A549 (cell line): ENCODE data around the gene PRKN.

Experiments used
- CTCF ChIP-seq: fragments of >200 bp; sonication (Bioruptor Twin); formaldehyde crosslinking; IDR thresholded peaks from 3 replicates; pipeline ENCODE4 v1.5.1; 2016
- EP300 ChIP-seq, 2 experiments: fragments of >200 bp; sonication (Bioruptor Twin); formaldehyde crosslinking; IDR thresholded peaks; 2 replicates in 1 of 2; 3 replicates in 1 of 2; pipeline ENCODE4 v1.6.1; 2016 to 2017
- HOXB5 ChIP-seq: fragments of 250-450 bp; sonication (Bioruptor Pico); IDR thresholded peaks from 2 replicates; pipeline ENCODE4 v1.5.0; 2020; ENCODE audit warnings: mild to moderate bottlenecking, moderate library complexity
- MYC ChIP-seq: IDR thresholded peaks from 2 replicates; pipeline ENCODE4 v1.6.1; 2012; ENCODE audit warnings: mild to moderate bottlenecking, inconsistent platforms, low read length, improper control_type of control experiment, borderline replicate concordance
- POLR2A ChIP-seq: IDR thresholded peaks from 2 replicates; pipeline ENCODE4 v1.6.1; 2012; ENCODE audit warnings: mild to moderate bottlenecking, low read length
- REST ChIP-seq: fragments of 200-600 bp; sonication (generic); IDR thresholded peaks from 2 replicates; pipeline ENCODE4 v1.6.1; 2016; ENCODE audit warnings: antibody characterized with exemption, mild to moderate bottlenecking, moderate library complexity

DNA sequence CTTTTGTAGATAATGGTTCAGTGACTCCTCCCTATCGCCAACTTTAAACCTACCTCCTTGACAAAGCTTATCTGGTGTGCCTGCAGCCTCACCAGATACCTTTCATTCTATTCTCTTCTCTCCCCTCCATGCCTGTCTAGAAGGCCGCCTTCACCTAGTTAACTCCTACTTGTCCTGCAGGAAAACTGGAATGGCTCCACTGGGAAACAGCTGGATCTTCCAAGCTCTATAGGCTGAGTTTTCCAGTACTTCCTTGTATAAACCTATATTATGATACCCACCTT lies 6.2 kb downstream of the PRKN start:
- TF ChIP-seq POLR2A (no peak), REST (no peak), CTCF (no peak), MYC (no peak), EP300 (IDR thresholded peaks at IDR 0.05) (no peak), HOXB5 (CRISPR knock-in tag) (no peak)
